HG02798 (cell line): Measurements from ENCODE around the gene FSIP2.

Experiments used
- ATAC-seq: cut with Tn5 transposase; IDR thresholded peaks from one replicate; pipeline ENCODE4 v1.9.1; 2021; ENCODE audit warnings: mild to moderate bottlenecking; ENCODE audit not compliant: unreplicated experiment, poor library complexity

FSIP2 gene, protein sequence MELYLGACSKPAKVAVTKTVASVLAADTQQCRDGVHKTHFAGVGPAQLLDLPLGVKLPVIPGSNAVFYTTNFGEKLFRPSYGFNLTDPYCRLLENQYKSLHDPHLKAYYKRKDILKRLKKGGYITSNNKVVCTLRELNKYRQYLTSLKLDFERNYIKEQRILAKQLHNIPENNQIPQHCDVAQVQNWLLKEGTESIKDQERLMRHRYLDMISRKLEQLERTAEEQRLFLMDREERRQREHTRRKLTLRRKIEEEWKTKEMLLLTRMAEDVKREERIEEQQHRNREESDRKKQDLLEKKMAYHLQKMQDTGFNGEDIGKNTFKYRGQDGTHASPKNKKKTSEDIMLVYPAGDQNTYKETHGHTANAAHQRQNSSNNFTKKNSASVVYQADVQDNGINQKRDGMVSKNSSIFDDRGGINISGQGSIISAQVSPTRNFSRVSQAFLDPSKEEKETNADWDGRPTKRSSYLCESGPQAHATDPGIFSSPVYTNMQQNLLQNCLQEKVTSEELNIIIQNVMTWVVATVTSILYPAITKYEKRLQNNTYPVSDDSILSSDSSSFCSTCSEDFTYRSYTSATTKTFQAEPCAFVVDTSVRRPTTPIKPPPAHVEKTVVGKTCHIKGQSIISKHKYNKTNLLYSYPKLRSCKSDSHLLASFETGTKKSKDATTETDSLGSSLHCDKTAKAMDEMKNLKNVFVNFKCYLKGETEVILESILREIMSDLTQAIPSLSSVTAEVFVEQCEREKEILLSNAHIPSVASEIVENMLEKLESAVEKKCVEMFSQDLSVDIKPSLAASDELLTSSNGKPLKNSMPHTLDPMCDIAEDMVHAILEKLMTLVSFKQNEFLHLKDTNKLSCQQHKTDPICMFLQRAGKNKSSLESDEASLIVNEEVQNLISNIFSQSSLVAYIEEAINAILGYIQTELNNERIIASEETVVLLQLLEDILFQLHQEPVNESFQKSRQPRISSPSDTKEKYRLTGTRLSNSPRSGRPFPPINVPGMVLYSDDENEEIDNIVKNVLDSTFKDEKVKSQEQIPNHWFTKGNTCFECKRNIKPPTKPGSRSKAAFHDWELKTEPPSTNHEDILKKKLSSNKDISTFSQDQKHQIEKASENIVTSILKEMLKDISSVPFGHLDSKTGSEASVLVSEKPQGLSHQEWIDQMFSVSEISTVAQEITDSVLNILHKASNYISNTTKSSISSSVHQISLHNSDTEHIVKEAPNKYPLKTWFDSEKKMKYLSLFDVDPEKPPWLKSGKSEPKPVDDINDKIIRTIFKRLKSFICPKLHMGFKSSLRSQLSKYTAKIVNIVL (N-terminal part only)

DNA sequence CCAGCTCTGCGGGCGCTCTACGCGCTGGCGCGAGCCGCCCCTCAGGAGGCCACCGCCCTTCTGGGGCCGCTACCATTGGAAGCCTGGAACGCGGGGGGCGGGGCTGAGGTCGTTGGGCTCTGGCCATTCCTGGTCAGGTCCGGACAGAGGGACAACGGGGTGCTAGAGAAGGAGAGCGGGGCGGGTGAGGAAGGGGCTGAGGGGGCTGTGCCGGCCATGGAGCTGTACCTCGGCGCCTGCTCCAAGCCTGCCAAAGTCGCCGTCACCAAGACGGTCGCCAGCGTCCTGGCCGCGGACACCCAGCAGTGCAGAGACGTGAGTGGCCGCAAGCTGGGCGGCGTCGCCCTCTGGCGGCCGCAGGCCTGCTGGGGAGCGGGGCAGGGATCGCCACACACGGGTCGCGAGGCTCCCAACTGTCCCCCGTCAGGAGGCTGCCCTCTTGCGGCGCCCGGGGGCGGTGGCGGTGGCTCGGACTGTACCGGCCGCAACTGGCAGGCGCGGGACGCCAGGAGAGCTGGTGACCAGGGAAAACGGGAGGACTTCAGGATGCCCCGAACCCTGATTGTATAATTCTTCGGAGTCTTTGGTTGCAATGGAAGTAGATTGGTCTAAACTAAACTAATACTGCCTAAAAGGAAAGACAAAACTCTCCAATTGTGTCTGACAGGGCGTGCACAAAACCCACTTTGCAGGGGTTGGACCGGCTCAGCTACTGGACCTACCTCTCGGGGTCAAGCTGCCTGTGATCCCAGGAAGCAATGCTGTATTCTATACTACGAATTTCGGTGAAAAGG is at the start of gene FSIP2:
Gene FSIP2, plus strand, starts transcription at position 126 of the 794 bp plus-strand sequence. Its CDS starts 91 bp downstream, at position 217.
- ATAC-seq: peak; percentile 99

DNA sequence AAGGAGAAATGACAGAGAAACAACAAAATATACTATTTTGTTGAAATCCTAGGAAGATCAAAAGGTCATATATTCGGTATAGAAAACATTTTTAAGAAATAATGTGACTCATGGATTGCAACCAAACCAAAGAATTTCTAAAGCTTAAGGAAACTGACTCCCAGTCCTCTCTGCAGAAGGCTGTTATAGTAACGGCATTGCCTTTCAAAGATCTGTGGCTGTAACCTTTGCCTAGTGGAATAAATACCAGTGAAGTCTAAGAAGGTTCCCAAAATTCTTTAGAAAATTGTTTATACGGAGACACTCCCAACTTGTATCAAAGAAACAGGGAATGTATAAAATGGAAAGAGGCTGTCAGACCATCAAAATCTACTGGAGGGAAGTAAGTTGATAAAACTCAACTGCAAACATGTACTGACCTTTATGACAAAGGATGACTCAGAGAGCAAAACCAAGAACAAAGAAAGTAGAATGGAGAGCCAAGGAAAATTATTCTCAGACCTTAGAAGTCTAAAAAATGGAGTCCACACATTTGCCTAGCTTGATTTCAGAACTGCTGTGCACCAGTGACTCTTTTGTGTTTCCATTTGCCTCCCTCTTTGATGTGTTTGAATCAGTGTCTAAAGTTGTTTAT is 48.6 kb upstream of the FSIP2 start:
- no peak for ATAC-seq

DNA sequence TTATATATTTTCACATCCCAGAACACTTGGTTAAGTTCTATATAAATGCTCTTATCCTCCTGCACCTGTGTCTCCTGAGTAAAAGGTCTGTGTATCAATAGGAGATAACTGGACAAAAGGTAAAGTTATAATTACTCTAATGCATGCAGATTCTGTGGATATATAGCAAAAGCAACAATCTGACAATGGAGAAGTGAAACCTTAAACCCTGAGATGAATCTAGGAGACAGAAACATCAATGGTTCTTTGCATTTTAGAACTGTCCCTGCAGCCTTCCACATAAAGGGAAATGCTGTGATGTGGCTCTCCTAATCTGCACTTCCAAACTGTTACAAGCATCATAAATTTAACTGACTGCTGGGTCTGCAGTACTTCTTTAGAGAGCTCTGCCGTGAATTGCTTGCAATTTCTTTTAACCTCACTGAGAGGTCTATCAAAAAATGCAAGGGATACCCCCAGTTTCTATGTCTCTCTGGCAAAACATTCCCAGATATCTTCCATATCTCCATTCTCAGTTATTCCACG is 42.8 kb upstream of the FSIP2 start:
- ATAC-seq: no peak

DNA sequence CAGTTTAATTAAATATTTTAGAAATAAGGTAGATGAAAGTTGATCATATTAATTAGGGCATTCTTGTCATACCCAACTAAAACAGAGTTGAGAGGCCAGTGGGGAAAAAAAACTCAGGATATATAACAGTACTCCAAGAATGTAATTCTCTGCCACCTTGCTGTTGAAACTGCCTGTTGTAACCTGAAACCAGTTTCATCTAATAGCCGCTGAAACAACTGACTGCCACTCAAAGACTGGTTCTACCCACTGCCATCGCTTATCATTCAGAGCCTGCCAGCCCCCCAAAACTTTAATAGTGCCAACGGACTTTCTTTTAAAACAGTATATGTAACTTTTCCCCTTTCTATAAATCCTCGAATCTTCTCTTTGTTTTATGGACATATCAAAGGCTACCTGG is 37.7 kb upstream of the FSIP2 start:
- ATAC-seq: no peak

DNA sequence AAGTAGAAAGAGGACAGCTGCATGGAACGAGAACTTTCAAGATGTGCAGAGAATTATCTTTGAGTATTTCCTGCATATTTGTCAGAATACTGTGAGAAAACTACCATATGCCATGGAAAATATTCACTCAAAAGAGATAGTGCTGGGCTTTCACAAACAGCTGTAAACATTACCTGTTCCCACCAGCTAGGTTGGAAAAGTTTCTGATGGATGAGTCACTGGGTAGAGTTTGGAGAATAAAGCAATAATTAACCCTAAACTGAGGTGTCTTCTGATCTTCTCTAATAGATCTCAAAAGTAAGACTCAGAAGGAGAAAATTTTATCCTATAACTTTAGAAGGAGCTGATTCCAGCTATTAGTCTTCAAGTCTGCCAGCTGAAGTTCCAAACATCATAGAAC is 3.9 kb upstream of the FSIP2 start:
- no peak for ATAC-seq

DNA sequence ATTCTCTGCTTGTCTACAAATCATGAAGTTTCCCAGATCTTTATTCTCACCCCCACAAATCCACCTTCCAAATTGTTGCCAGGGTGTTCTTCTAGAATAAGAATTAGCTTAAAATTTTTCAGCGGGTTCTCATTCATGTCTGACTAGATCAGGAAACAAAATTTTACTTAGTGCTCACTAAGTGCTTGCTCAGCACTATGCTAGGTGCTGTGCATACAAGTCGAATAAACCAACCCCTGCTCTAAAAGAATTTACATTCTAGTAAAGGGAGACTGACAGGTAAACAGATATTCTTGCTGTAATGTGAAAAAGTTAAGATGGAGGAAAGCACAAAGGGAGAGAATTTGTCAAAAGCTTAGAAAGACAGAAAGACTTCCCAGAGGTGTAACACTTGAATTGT is 2.4 kb upstream of the FSIP2 start:
- ATAC-seq: no peak

DNA sequence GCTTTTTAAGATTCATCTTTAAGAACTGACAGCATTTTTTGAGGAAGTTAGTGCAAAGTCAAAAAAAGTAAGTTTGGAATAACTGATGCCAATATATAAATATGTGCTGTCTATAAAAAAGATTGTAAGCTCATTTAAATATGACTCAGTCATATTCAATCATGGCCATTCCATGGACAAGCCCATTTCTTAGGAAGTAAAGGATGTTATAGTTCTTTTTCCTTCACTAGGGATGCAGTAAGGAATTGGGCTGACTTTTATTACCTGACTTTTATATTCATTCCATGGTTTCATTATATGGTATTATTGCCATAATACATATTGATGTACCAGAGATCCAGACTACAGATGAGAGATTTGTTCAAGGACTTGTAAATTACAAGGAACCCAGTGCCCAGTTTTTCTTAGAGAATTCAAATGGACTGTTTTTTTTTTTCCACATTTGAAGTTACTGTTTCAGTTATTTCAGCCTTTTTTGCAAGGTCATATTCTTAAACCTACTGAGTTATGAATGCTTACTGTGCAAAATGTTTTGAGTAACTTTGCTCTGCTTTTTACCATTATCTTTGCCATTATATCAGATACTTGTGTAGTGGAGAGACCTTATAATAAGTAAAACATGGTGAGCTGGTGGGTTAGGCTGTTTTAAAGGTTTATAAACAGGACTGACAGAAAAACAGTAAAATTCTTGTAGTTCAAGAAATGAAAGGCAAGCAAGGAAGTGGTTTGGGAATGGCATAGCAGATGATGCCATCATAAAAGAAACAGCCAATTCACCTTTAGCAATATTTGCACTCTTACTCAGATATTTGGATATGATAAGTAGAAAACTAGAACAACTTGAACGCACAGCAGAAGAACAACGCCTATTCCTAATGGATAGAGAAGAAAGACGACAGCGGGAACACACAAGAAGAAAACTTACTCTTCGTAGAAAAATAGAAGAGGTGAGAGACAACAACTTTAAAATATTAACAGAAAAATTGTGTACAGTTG is 7.6 kb downstream of the FSIP2 start:
- ATAC-seq: no peak

DNA sequence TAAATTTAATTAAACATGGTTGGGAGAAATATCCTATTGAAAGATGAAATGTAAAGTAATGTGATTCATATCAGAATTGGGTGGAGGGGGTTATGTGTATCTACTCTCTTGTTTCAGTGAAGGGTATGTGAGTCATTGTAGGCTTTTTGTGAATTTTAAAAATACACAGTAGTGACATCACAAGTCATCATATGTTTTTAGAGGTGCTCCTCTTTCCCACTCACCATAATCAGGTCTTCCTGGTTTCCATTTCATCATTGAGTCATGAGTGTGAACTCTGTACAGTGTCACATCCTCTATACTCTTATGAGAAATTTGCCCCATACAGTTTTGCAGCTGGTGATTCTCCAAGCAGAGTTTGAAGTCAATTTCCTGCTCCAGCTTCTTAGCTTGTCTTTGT is 18.8 kb downstream of the FSIP2 start:
- no peak for ATAC-seq

DNA sequence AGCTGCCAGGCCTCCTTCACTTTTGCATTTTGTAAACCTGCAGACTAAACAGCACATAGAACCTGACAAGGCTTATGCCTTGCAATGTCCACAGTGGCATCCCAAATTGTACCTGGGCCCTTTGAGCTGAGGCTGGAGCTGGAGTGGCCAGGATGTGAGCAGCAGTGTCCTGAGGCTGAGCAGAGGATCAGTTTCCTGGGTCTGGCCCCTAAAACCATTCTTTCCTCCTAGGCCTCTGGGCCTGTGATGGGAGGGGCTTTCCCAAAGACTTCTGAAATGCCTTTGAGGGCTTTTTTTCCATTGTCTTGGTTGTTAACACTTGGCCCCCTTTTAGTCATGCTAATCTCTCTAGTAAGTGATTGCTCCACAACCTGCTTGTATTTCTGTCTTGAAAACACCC is 32.8 kb downstream of the FSIP2 start:
- ATAC-seq: no peak

DNA sequence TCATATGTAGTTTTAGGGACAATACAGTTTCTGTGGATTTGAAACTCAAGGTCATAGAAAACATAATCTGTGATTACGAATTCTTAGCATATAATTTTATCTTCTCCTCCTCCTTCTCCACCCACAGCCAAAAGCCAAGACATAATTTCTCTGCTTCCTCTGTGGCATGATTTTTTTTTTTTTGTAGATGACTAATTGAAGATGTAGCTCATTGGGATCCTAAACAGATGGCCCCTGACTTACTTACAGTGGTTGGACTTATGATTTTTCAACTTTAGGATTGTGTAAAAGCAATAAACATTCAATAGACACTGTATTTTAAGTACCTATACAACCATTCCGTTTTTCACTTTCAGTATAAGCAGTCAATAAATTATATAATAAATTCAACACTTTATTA is 42.3 kb downstream of the FSIP2 start:
- ATAC-seq: no peak

DNA sequence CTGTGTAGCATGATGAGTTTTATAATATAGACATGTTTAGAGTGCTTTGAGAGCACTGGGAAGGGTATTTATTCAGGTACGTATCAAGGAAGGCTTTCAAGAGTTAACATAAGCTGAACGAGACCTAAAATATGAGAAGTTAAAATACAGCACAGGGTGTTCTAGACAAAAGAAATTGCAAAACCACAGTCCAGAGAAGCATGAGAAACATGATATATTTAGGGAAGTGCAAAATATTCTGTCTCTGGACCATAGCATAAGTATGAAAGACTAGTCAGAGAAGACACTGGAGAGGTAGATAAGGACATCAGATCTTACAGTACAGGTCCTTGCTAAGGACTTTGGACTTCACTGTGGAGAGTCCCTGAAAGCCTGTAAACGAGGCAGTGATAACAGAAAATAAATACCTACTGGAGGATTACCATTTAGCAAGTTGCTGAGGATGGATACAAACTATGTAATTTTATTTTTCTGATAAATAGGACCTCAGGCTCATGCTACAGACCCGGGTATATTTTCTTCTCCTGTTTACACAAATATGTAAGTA is 43.7 kb downstream of the FSIP2 start:
- no peak for ATAC-seq

DNA sequence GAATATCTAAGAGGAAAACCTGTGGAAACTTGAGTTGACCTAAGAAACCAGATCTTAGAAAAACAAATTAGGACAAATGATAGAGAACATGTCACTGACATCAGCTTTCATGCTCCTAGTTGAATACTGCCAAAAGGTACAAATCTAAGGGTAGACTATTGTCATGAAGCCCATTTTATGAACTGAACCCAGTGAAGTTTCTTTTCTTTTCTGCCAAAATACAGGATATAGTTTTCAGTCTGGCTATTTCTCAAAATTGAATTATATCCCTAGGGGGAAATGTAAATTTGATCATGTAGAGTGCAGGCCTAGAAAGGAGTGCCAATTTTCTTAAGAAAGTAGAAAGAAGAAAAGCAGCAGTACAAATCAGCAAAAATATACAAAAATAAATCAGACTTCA is 46.6 kb downstream of the FSIP2 start:
- no peak for ATAC-seq

DNA sequence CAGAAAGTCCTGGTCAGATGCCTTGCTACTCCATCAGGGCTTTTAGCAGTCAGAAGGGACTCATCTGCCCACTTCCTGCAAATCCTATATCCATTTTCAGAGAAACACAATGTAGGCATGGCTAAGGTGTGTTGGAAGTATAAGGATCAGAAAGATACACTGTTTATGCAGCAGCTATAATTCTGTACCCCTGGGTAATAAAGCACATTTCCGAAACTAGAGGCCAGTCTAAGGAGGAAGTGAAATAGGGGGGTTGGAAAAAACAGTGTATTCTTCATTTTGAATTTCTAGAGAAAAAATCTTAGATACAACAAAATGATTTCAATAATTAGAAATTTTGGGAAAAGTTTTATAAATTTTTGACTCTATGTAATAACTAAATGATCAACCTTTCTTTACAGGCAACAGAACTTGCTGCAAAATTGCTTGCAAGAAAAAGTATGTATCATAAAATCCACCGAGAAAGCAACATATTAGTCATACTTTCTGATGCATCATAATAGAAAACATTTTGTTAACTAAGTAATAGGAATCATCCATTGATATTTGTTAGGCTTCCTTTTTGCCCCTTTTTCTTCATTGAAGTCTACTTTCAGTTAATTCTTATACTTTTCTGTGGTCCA is 47.4 kb downstream of the FSIP2 start:
- ATAC-seq: peak; percentile 81

DNA sequence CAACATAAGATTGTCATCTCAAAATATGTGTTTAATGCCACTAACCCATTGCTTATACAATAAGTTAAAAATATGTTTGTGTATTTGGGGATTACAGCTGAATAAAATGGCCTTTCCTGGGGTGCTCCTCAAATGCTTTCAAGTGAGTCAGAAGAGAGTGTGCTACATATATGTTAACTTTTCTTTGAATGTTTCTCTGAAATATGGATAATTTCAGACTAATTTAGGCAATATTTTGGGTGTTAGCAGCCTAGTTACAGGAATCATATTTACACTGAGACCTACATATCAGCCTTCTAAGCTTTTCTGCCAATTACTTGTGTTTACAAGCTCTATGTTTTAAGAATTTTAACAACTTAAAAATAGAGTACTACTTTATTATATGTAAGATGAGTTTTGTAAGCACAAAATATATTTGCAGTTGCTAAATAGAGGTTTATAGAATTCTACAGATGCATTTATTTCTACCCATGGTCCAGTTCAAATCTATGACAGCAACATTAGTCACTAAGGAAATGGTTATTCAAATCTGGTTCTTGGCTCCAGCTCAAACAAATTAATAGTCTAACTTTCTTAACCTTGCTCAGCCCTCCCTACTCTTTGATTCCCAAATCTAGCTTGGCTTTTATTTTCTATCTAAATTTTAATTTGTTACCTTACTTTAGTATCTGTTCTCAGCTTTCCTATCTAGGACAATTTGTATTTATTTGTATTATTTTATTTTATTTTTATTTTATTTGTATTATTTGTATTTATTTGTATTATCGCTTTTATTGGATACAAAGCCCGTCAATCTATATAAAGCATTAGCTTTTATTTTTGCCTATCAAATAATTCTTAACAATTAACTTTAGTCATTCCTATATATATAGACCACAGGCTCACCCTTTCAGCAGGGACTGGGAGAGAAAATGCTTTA is 48.9 kb downstream of the FSIP2 start:
- ATAC-seq: no peak

DNA sequence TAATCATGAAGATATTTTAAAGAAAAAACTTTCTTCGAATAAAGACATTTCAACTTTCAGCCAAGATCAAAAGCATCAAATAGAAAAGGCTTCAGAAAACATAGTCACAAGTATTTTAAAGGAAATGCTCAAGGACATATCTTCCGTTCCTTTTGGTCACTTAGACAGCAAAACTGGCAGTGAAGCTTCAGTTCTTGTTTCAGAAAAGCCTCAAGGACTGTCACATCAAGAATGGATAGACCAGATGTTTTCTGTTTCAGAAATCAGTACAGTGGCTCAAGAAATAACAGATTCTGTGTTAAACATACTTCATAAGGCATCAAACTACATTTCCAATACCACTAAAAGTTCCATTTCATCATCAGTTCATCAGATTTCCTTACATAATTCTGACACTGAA is 51.8 kb downstream of the FSIP2 start:
- peak; percentile 61 for ATAC-seq
